Germinal center (tissue), 1 donor: ENCODE measurements around the gene MYO1B.

Experiments
- DNase-seq: peaks from one replicate; pipeline ENCODE4 v3.0.0; 2012; ENCODE audit warnings: mixed read lengths, low spot score

The MYO1B gene

GRCh38 chr2:191226196-191226595 lies 19.0 kb upstream of the MYO1B start:
- DNase-seq, result no peak

GRCh38 chr2:191228333-191228732 lies 16.9 kb upstream of the MYO1B start:
- no peak for DNase-seq

- no peak for DNase-seq
These were observed 16.3 kb upstream of the MYO1B start for GRCh38 chr2:191228861-191229260.

GRCh38 chr2:191230174-191230573 lies 15.0 kb upstream of the MYO1B start:
- DNase-seq, result no peak

- no peak for DNase-seq
These were observed 13.2 kb upstream of the MYO1B start for GRCh38 chr2:191231995-191232394.

GRCh38 chr2:191233533-191233932 lies 11.7 kb upstream of the MYO1B start:
- no peak for DNase-seq

GRCh38 chr2:191234376-191234775 lies 10.8 kb upstream of the MYO1B start:
- no peak for DNase-seq

- no peak for DNase-seq
These were observed 4.3 kb upstream of the MYO1B start for GRCh38 chr2:191240871-191241270.

- DNase-seq, result no peak
These were observed 3.8 kb upstream of the MYO1B start for GRCh38 chr2:191241418-191241817.

GRCh38 chr2:191243154-191243553 lies 2.0 kb upstream of the MYO1B start:
- peak; percentile 14 for DNase-seq

GRCh38 chr2:191244350-191244749 lies 854 bp upstream of the MYO1B start:
- no peak for DNase-seq

GRCh38 chr2:191245869-191246531 lies 796 bp downstream of the MYO1B start:
- DNase-seq, result peak; percentile 27

- no peak for DNase-seq
These were observed 1.7 kb downstream of the MYO1B start for GRCh38 chr2:191246820-191247380.

- no peak for DNase-seq
These were observed 2.3 kb downstream of the MYO1B start for GRCh38 chr2:191247381-191248057.

- DNase-seq, result no peak
These were observed 4.1 kb downstream of the MYO1B start for GRCh38 chr2:191249156-191249813.

GRCh38 chr2:191250400-191250799 lies 5.2 kb downstream of the MYO1B start:
- no peak for DNase-seq

GRCh38 chr2:191250986-191251385 lies 5.8 kb downstream of the MYO1B start:
- no peak for DNase-seq

GRCh38 chr2:191252699-191253098 lies 7.5 kb downstream of the MYO1B start:
- DNase-seq, result no peak

- DNase-seq, result no peak
These were observed 8.3 kb downstream of the MYO1B start for GRCh38 chr2:191253476-191253875.

GRCh38 chr2:191255271-191255670 lies 10.1 kb downstream of the MYO1B start:
- DNase-seq, result no peak

GRCh38 chr2:191255756-191256312 lies 10.6 kb downstream of the MYO1B start:
- no peak for DNase-seq

GRCh38 chr2:191257934-191258333 lies 12.7 kb downstream of the MYO1B start:
- no peak for DNase-seq

GRCh38 chr2:191258996-191259395 lies 13.8 kb downstream of the MYO1B start:
- no peak for DNase-seq
